ENCODE data around the gene C20orf144. TPM values are rescaled to one million over a fixed set of nuclear protein-coding genes. Genes with fewer than 3 reads are reported as not detected.

C20orf144 gene
- total and polyA plus RNA-seq, 2 experiments from 2014 or later = 0.26 to 0.66 TPM

DNA sequence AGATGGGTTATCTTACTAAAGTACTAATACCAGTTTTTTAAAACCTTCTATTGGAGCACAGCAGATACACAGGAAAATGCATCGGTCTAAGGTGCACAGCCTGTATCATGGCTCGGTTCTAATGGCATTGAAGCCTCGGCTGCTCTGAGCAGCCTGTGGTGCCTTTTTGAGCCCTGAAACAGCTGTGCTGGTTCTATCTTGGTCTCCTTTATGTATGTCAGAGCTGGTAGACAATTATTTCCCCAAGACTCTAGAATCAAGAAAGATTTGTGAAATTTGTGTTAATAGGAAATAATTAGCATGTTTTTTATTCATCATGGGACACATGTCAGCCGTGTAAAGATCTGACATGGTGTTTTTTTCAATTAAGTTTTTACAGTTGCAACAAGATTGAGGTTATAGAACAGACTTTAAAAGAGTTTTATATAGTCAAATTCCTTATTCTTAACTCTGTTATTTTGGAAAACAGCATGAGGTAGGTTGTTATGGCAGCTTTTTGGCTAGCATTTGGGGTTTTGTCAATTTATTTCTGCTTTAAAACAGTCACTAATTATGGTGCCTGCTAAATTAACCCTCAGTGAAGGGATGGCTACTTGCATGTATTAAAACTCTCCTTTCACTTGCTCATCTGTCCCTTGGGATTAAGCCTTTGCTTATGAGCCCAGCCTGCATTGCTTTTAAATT is 40.3 kb upstream of the C20orf144 start:
- Histone ChIP-seq H3K27me3 (ENCODE audit: insufficient read depth) (no peaks in the 10 kb centered on the region), H3K4me2 (no peak overlapping the region), H3K27ac (ENCODE audit: low read depth) (no peak overlapping the region), H3F3A (replicated peaks; ENCODE audit: low read depth) (no peaks in the 10 kb centered on the region), H3K4me1 (ENCODE audit: insufficient read depth) (no peaks in the 10 kb centered on the region), H2AFZ (no peak overlapping the region), H3K79me2 (replicated peaks; ENCODE audit: insufficient read depth) (no peaks in the 10 kb centered on the region), H3K4me3 (no peak overlapping the region), H3K9me2 (ENCODE audit: insufficient read depth) (no peaks in the 10 kb centered on the region), H3K36me3 (ENCODE audit: insufficient read depth) (no peaks in the 10 kb centered on the region; the same call in 1 of the 2 replicates), H4K20me1 (replicated peaks; ENCODE audit: insufficient read depth) (no peaks in the 10 kb centered on the region)
- Mint-ChIP-seq H3K4me3 (no peak overlapping the region), H3K36me3 (ENCODE audit: low read depth) (peaks cover 14% of the 10 kb centered on the region), H3K27me3 (ENCODE audit: insufficient read depth, low read depth, poor library complexity) (no peaks in the 10 kb centered on the region), H3K9me3 (no peaks in the 10 kb centered on the region), H3K4me1 (peaks cover 4% of the 10 kb centered on the region; the same call in 2 of the 3 replicates), H3K27ac (no peak overlapping the region)
- TF ChIP-seq ZNF462 (CRISPR knock-in tag; IDR thresholded peaks at IDR 0.05) (no peak), EZH2phosphoT487 (IDR thresholded peaks at IDR 0.05; ENCODE audit: unreplicated experiment) (no peak), ZNF331 (CRISPR knock-in tag; IDR thresholded peaks at IDR 0.05; ENCODE audit: low read depth) (no peak), EZH2 (IDR thresholded peaks at IDR 0.05; ENCODE audit: low read depth, unreplicated experiment) (no peak), POLR2AphosphoS5 (IDR thresholded peaks at IDR 0.05; ENCODE audit: low read depth) (no peak), NANOG (IDR thresholded peaks at IDR 0.05; ENCODE audit: borderline replicate concordance) (no peak), ETS1 (IDR thresholded peaks at IDR 0.05) (no peak), ZNF114 (CRISPR knock-in tag; IDR thresholded peaks at IDR 0.05) (no peak), CREB1 (CRISPR knock-in tag; IDR thresholded peaks at IDR 0.05; ENCODE audit: low read depth) (no peak), STAT1 (IDR thresholded peaks at IDR 0.05; ENCODE audit: unreplicated experiment) (no peak), JUNB (IDR thresholded peaks at IDR 0.05; ENCODE audit: unreplicated experiment) (no peak), CTCF (conservative IDR thresholded peaks at IDR 0.05; ENCODE audit: low read depth in 2 of 2) (no peak)
- TF ChIP-seq, protein P1, sequence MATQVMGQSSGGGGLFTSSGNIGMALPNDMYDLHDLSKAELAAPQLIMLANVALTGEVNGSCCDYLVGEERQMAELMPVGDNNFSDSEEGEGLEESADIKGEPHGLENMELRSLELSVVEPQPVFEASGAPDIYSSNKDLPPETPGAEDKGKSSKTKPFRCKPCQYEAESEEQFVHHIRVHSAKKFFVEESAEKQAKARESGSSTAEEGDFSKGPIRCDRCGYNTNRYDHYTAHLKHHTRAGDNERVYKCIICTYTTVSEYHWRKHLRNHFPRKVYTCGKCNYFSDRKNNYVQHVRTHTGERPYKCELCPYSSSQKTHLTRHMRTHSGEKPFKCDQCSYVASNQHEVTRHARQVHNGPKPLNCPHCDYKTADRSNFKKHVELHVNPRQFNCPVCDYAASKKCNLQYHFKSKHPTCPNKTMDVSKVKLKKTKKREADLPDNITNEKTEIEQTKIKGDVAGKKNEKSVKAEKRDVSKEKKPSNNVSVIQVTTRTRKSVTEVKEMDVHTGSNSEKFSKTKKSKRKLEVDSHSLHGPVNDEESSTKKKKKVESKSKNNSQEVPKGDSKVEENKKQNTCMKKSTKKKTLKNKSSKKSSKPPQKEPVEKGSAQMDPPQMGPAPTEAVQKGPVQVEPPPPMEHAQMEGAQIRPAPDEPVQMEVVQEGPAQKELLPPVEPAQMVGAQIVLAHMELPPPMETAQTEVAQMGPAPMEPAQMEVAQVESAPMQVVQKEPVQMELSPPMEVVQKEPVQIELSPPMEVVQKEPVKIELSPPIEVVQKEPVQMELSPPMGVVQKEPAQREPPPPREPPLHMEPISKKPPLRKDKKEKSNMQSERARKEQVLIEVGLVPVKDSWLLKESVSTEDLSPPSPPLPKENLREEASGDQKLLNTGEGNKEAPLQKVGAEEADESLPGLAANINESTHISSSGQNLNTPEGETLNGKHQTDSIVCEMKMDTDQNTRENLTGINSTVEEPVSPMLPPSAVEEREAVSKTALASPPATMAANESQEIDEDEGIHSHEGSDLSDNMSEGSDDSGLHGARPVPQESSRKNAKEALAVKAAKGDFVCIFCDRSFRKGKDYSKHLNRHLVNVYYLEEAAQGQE (IDR thresholded peaks at IDR 0.05; ENCODE audit: unreplicated experiment) = no peak
- no peak for ATAC-seq
- no peak for DNase-seq (ENCODE audit: low spot score)
